ENCODE results near the gene TRPV6. TPM values are rescaled to one million over a fixed set of nuclear protein-coding genes. Genes with fewer than 3 reads are reported as not detected.

Gene TRPV6
- total RNA-seq, 4 donors from 2014 or later: 0.25 to 2.9 (median 1.2) TPM

- TF ChIP-seq, protein P1, sequence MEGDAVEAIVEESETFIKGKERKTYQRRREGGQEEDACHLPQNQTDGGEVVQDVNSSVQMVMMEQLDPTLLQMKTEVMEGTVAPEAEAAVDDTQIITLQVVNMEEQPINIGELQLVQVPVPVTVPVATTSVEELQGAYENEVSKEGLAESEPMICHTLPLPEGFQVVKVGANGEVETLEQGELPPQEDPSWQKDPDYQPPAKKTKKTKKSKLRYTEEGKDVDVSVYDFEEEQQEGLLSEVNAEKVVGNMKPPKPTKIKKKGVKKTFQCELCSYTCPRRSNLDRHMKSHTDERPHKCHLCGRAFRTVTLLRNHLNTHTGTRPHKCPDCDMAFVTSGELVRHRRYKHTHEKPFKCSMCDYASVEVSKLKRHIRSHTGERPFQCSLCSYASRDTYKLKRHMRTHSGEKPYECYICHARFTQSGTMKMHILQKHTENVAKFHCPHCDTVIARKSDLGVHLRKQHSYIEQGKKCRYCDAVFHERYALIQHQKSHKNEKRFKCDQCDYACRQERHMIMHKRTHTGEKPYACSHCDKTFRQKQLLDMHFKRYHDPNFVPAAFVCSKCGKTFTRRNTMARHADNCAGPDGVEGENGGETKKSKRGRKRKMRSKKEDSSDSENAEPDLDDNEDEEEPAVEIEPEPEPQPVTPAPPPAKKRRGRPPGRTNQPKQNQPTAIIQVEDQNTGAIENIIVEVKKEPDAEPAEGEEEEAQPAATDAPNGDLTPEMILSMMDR (IDR thresholded peaks at IDR 0.05): no peak
- no peak for TF ChIP-seq POLR2A (IDR thresholded peaks at IDR 0.05)
- DNase-seq: no peak
- no peaks in the 10 kb centered on the region for H3K4me1 ChIP-seq
- no peak overlapping the region for H3K4me3 ChIP-seq (replicated peaks in 1 of 3)
- no peaks in the 10 kb centered on the region for H3K9me3 ChIP-seq
- intact Hi-C loops (cut with DNase I): loop anchor here (10.0 kb wide), 1 partner anchor 341 kb away; no protein-coding TSS in a partner anchor
- H3K36me3 ChIP-seq: no peaks in the 10 kb centered on the region
- H3K27me3 ChIP-seq: no peaks in the 10 kb centered on the region
- WGBS, 2 donors: 88 to 90% methylated on average over 5 of the region's 5 CpGs
- no peak overlapping the region for H3K27ac ChIP-seq
These were observed 11.7 kb downstream of the TRPV6 start for GRCh38 chr7:142873871-142874270.

DNA sequence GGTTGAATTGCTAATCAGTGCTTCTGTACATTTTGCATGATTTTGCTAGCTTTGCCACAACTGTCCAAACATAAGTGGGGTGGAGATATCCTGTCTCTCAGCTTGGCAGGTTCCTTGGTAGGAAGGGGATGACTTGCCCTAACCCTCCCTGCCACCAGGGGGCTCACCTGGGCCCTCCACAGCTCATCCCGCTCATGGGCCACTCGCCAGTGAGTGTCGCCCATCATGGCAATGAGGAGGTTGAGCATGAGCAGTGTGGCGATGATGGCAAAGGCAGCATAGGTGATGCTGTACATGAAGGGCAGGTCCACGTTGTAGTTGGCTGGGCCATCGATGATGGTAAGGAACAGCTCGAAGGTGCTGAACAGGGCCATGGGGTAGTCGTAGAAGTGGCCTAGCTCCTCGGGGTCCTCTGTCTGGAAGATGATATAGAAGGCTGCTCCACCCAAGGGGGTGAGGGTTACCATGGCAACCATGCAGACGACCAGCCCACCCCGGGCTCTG lies 12.2 kb downstream of the TRPV6 start:
- Histone ChIP-seq H3K4me1 (no peaks in the 10 kb centered on the region), H3K27ac (no peak overlapping the region), H3K4me3 (replicated peaks in 1 of 3) (no peak overlapping the region), H3K36me3 (no peaks in the 10 kb centered on the region), H3K9me3 (no peaks in the 10 kb centered on the region), H3K27me3 (no peaks in the 10 kb centered on the region)
- DNase-seq: peak; percentile 28 to 39
- TF ChIP-seq, protein P1 (IDR thresholded peaks at IDR 0.05): peak in 4 of 6 experiments; percentile 27 to 53 (median 34)
- TF ChIP-seq POLR2A (IDR thresholded peaks at IDR 0.05): no peak
- intact Hi-C loops (cut with DNase I): loop anchor here (10.0 kb wide), 1 partner anchor 341 kb away; no protein-coding TSS in a partner anchor
- WGBS, 2 donors: 83 to 85% methylated on average over 11 of the region's 11 CpGs

DNA sequence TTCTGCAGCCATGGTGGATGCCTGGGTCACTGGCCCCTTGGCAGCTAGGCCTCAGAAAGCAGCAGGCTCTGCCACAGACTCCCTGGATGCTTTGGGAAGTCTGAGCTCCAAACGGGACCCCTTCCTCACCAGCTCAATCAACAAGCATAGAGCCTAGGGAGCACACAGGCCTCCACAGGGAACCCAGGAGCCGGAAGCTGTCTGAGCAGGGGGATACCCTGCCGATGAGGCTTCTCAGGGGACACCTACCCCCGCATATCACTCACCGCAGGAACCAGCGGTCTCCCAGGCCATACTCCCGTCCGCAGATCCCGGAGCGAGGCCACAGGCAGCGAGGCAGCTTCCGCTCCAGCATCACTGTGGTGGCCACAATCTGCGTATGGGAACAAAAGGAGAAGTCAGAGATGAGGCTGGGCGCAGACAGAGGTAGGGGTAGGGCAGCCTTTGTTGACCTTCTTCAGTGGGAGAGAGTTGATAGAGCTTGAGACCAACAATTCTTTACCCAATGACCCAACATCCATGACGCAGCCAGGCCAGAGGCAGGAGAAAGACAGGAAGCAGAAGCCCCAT lies 13.4 kb downstream of the TRPV6 start:
- intact Hi-C loops (cut with DNase I): loop anchor here (10.0 kb wide), 1 partner anchor 343 kb away; no protein-coding TSS in a partner anchor
- Histone ChIP-seq H3K4me1 (no peaks in the 10 kb centered on the region), H3K36me3 (no peaks in the 10 kb centered on the region), H3K27ac (no peak overlapping the region), H3K9me3 (no peaks in the 10 kb centered on the region), H3K4me3 (replicated peaks in 1 of 3) (no peak overlapping the region), H3K27me3 (no peaks in the 10 kb centered on the region)
- no peak for DNase-seq
- TF ChIP-seq POLR2A (IDR thresholded peaks at IDR 0.05): no peak
- TF ChIP-seq, protein P1 (IDR thresholded peaks at IDR 0.05): no peak
- WGBS, 2 donors: 93 to 94% methylated on average over 11 to 15 of the region's 15 CpGs

GRCh38 chr7:142871260-142872105 lies 14.1 kb downstream of the TRPV6 start:
- WGBS, 2 donors: 87 to 92% methylated on average over 22 to 23 of the region's 23 CpGs
- Histone ChIP-seq H3K9me3 (no peaks in the 10 kb centered on the region), H3K36me3 (no peaks in the 10 kb centered on the region), H3K27me3 (no peaks in the 10 kb centered on the region), H3K4me3 (replicated peaks in 1 of 3) (no peak overlapping the region), H3K4me1 (no peaks in the 10 kb centered on the region), H3K27ac (no peak overlapping the region)
- intact Hi-C loops (cut with DNase I): loop anchor here (10.0 kb wide), 1 partner anchor 343 kb away; no protein-coding TSS in a partner anchor
- TF ChIP-seq, protein P1 (IDR thresholded peaks at IDR 0.05): no peak
- TF ChIP-seq POLR2A (IDR thresholded peaks at IDR 0.05): no peak
- DNase-seq: no peak

All from thyroid gland (tissue), 4 donors.